Activated naive CD4-positive, alpha-beta T cell treated with anti-CD3 and anti-CD28 coated beads, Interleukin-2, amount 50 U/mL, for 72 hours (primary cell): ENCODE data around the gene BTNL2. TPM values are rescaled to one million over a fixed set of nuclear protein-coding genes. Genes with fewer than 3 reads are reported as not detected.

ENCODE experiments used
- total RNA-seq, 2 donors: library from RNA; stranded (reverse); gene quantifications; one replicate each; pipeline ENCODE4 v1.2.3, GENCODE V29; 2022

BTNL2 gene
- total RNA-seq, 2 donors from 2014 or later, result not detected

Other genes with a start within 250 kb of the BTNL2 start
- 10 to 100 TPM; 13.4 to 14.5 TPM for gene EGFL8, start 242.6 kb downstream of the BTNL2 start, total RNA-seq
- 10 to 100 TPM; 33.2 to 35.0 TPM for gene AGPAT1, start 231.1 kb downstream of the BTNL2 start, total RNA-seq
- gene RNF5, start 228.8 kb downstream of the BTNL2 start, total RNA-seq, result 10 to 100 TPM; 62.6 to 86.2 TPM
- 10 to 100 TPM; 21.6 to 26.3 TPM for gene AGER, start 222.9 kb downstream of the BTNL2 start, total RNA-seq
- 10 to 100 TPM; 65.4 to 88.7 TPM for gene PBX2, start 217.0 kb downstream of the BTNL2 start, total RNA-seq
- 100 to 1,000 TPM in 1 of 2 donors, 10 to 100 TPM in 1; 84.9 to 151 TPM for gene GPSM3, start 214.5 kb downstream of the BTNL2 start, total RNA-seq
- gene NOTCH4, start 183.1 kb downstream of the BTNL2 start, total RNA-seq, result under 1 TPM; 0.64 to 0.70 TPM
- gene TSBP1, start 35.3 kb downstream of the BTNL2 start, total RNA-seq, result not detected
- 1 to 10 TPM; 1.9 to 2.2 TPM for gene HLA-DRA, start 32.7 kb upstream of the BTNL2 start, total RNA-seq
- gene HLA-DRB5, start 123.1 kb upstream of the BTNL2 start, total RNA-seq, result 1 to 10 TPM; 1.1 to 1.6 TPM
- gene HLA-DRB1, start 182.7 kb upstream of the BTNL2 start, total RNA-seq, result 1 to 10 TPM; 4.4 to 9.5 TPM
- gene HLA-DQA1, start 230.2 kb upstream of the BTNL2 start, total RNA-seq, result 1 to 10 TPM in 1 of 2 donors, not detected in 1; 1.7 TPM